Stimulated activated CD8-positive, alpha-beta memory T cell treated with anti-CD3 and anti-CD28 coated beads, Interleukin-2, amount 100 ng/mL, for 1 hour (primary cell): Measurements from ENCODE around the gene CHCHD3.

ENCODE experiments used
- DNase-seq, 2 donors: peaks; one replicate each; pipeline ENCODE4 v3.0.0-alpha.2; 2020; ENCODE audit warnings: low read depth in 2 of 2

The CHCHD3 gene

GRCh38 chr7:132743974-132744373 is 337.9 kb downstream of the CHCHD3 start:
- DNase-seq, result no peak

GRCh38 chr7:132742189-132742612 is 339.7 kb downstream of the CHCHD3 start:
- no peak for DNase-seq

- DNase-seq, result no peak
Observed at GRCh38 chr7:132740176-132740575, 341.7 kb downstream of the CHCHD3 start.

- no peak for DNase-seq
Observed at GRCh38 chr7:132739271-132739955, 342.5 kb downstream of the CHCHD3 start.

- no peak for DNase-seq
Observed at GRCh38 chr7:132738254-132738653, 343.6 kb downstream of the CHCHD3 start.

GRCh38 chr7:132735476-132735875 is 346.4 kb downstream of the CHCHD3 start:
- DNase-seq, result no peak
